SK-N-SH (cell line): ENCODE data around the gene DECR2. TPM values are rescaled to one million over a fixed set of nuclear protein-coding genes. Genes with fewer than 3 reads are reported as not detected.

Experiments
- CTCF ChIA-PET: fragments of 300-600, 350-600 bp; formaldehyde crosslinking; extraction: SDS; loops from one replicate; lab custom pipeline; 2021; lab: Yijun Ruan, JAX
- POLR2A ChIA-PET: fragments of 350-600 bp; sonication (Branson Sonifier 250); formaldehyde crosslinking; extraction: SDS; loops from one replicate; lab custom pipeline; 2020; ENCODE audit warnings: antibody characterized with exemption, inconsistent platforms; lab: Yijun Ruan, JAX
- DNase-seq: peaks from one replicate; pipeline ENCODE4 v3.0.0; 2012
- H2AFZ ChIP-seq: fragments of 200-600 bp; sonication (generic); 2 replicates; pipeline ENCODE4 v1.8.1; 2016; ENCODE audit warnings: antibody characterized with exemption, mild to moderate bottlenecking, low read depth
- H3F3A ChIP-seq: fragments of 200-600 bp; sonication (generic); replicated peaks from 2 replicates; pipeline ENCODE3; 2016; ENCODE audit warnings: antibody characterized with exemption, mild to moderate bottlenecking; ENCODE audit not compliant: insufficient read depth
- H3K27ac ChIP-seq, 2 experiments: fragments of 200-500 bp in 1 of 2; fragments of 200-600 bp in 1 of 2; sonication (Bioruptor generic) in 1 of 2; sonication (generic), shearing (Covaris generic) in 1 of 2; 2 replicates each; pipeline versions ENCODE4 v1.5.1 to v1.6.1; 2014 to 2016; ENCODE audit warnings: low read depth in 2 of 2, inconsistent platforms in 1 of 2, low read length in 1 of 2, mild to moderate bottlenecking in 1 of 2, mixed read lengths in 1 of 2
- H3K27me3 ChIP-seq: fragments of 200-600 bp; sonication (generic), shearing (Covaris generic); 2 replicates; pipeline ENCODE4 v1.6.1; 2016; ENCODE audit warnings: mixed run types; ENCODE audit not compliant: insufficient read depth
- H3K36me3 ChIP-seq, 2 experiments: fragments of 200-500 bp in 1 of 2; fragments of 200-600 bp in 1 of 2; sonication (Bioruptor generic) in 1 of 2; sonication (generic) in 1 of 2; replicated peaks in 1 of 2; 2 replicates each; pipeline versions ENCODE3 to v1.5.1; 2014 to 2016; ENCODE audit warnings: low read length in 1 of 2, mild to moderate bottlenecking in 1 of 2; ENCODE audit not compliant: insufficient read depth in 2 of 2, control insufficient read depth in 1 of 2
- H3K4me1 ChIP-seq, 2 experiments: fragments of 200-500 bp in 1 of 2; fragments of 200-600 bp in 1 of 2; sonication (Bioruptor generic) in 1 of 2; sonication (generic), shearing (Covaris generic) in 1 of 2; 2 replicates each; pipeline versions ENCODE4 v1.5.1 to v1.6.1; 2014 to 2016; ENCODE audit warnings: low read depth in 1 of 2, low read length in 1 of 2, mixed run types in 1 of 2; ENCODE audit not compliant: insufficient read depth in 2 of 2, control insufficient read depth in 1 of 2
- H3K4me2 ChIP-seq: fragments of 200-600 bp; sonication (generic), shearing (Covaris generic); 2 replicates; pipeline ENCODE4 v1.6.1; 2017; ENCODE audit warnings: mixed run types
- H3K4me3 ChIP-seq, 2 experiments: fragments of 200-500 bp in 1 of 2; fragments of 200-600 bp in 1 of 2; sonication (Bioruptor generic) in 1 of 2; sonication (generic), shearing (Covaris generic) in 1 of 2; 2 replicates each; pipeline versions ENCODE4 v1.5.1 to v1.8.1; 2014 to 2016; ENCODE audit warnings: low read depth in 2 of 2, inconsistent platforms in 1 of 2, low read length in 1 of 2, mild to moderate bottlenecking in 1 of 2, mixed read lengths in 1 of 2, moderate library complexity in 1 of 2
- H3K79me2 ChIP-seq: fragments of 200-600 bp; sonication (generic); 2 replicates; pipeline ENCODE4 v1.8.1; 2017; ENCODE audit warnings: mild to moderate bottlenecking; ENCODE audit not compliant: insufficient read depth
- H3K9ac ChIP-seq: fragments of 200-600 bp; sonication (generic); 2 replicates; pipeline ENCODE4 v1.6.1; 2017; ENCODE audit warnings: mixed run types
- H3K9me2 ChIP-seq: fragments of 200-600 bp; sonication (generic); 2 replicates; pipeline ENCODE4 v1.6.1; 2017; ENCODE audit warnings: mixed run types
- H3K9me3 ChIP-seq: fragments of 200-600 bp; sonication (generic); 2 replicates; pipeline ENCODE4 v1.6.1; 2017; ENCODE audit warnings: mixed run types, mild to moderate bottlenecking, moderate library complexity
- H4K20me1 ChIP-seq: fragments of 200-600 bp; sonication (generic); 2 replicates; pipeline ENCODE4 v1.6.1; 2017; ENCODE audit warnings: mild to moderate bottlenecking, mixed run types; ENCODE audit not compliant: insufficient read depth
- CTCF ChIP-seq: fragments of 200-600 bp; sonication (generic); IDR thresholded peaks from 2 replicates; pipeline ENCODE4 v1.6.1; 2017; ENCODE audit warnings: antibody characterized with exemption, mild to moderate bottlenecking, moderate library complexity
- ELF1 ChIP-seq: IDR thresholded peaks from 2 replicates; pipeline ENCODE4 v1.4.0; 2012
- EZH2phosphoT487 ChIP-seq: fragments of 200-600 bp; sonication (generic); IDR thresholded peaks from 2 replicates; pipeline ENCODE4 v1.6.1; 2017; ENCODE audit warnings: low read depth, mixed run types, mild to moderate bottlenecking, antibody characterized with exemption, moderate library complexity, borderline replicate concordance
- FOSL2 ChIP-seq: IDR thresholded peaks from 2 replicates; pipeline ENCODE4 v1.4.0; 2012; ENCODE audit warnings: low read depth, mild to moderate bottlenecking, moderate library complexity, borderline replicate concordance
- MAX ChIP-seq: IDR thresholded peaks from 2 replicates; pipeline ENCODE4 v1.4.0; 2012; ENCODE audit warnings: low read depth
- MEF2A ChIP-seq: IDR thresholded peaks from 2 replicates; pipeline ENCODE4 v1.4.0; 2012; ENCODE audit warnings: low read depth, borderline replicate concordance
- PBX3 ChIP-seq: IDR thresholded peaks from 2 replicates; pipeline ENCODE4; 2012
- RAD21 ChIP-seq: IDR thresholded peaks from 2 replicates; pipeline ENCODE4 v1.6.1; 2012; ENCODE audit warnings: mild to moderate bottlenecking, low read length
- RCOR1 ChIP-seq: fragments of 150-350 bp; IDR thresholded peaks from 2 replicates; pipeline ENCODE4 v1.6.1; 2017; ENCODE audit warnings: antibody characterized with exemption, low read length
- REST ChIP-seq: IDR thresholded peaks from 2 replicates; pipeline ENCODE4 v1.6.1; 2012; ENCODE audit warnings: mild to moderate bottlenecking, low read depth, low read length, moderate library complexity
- RFX5 ChIP-seq: IDR thresholded peaks from 2 replicates; pipeline ENCODE4 v1.6.1; 2012; ENCODE audit warnings: mild to moderate bottlenecking, improper control_type of control experiment, low read length
- RXRA ChIP-seq: IDR thresholded peaks from 2 replicates; pipeline ENCODE4 v1.4.0; 2012; ENCODE audit warnings: low read depth, mild to moderate bottlenecking, borderline replicate concordance
- SMC3 ChIP-seq: IDR thresholded peaks from 2 replicates; pipeline ENCODE4 v1.6.1; 2012; ENCODE audit warnings: low read depth, low read length, improper control_type of control experiment
- TAF1 ChIP-seq: IDR thresholded peaks from 2 replicates; pipeline ENCODE4 v1.6.1; 2012; ENCODE audit warnings: low read depth, mild to moderate bottlenecking, low read length, moderate library complexity, borderline replicate concordance
- TCF12 ChIP-seq: IDR thresholded peaks from 2 replicates; pipeline ENCODE4 v1.4.0; 2012
- USF1 ChIP-seq: IDR thresholded peaks from 2 replicates; pipeline ENCODE4 v1.4.0; 2012; ENCODE audit warnings: low read depth, borderline replicate concordance
- USF2 ChIP-seq: fragments of 150-350 bp; IDR thresholded peaks from 2 replicates; pipeline ENCODE4 v1.6.1; 2017; ENCODE audit warnings: antibody characterized with exemption, low read length, low read depth, borderline replicate concordance
- YY1 ChIP-seq: IDR thresholded peaks from 2 replicates; pipeline ENCODE4 v1.4.0; 2012; ENCODE audit warnings: low read depth, mild to moderate bottlenecking
- ZBTB33 ChIP-seq: IDR thresholded peaks from 2 replicates; pipeline ENCODE4 v1.4.0; 2012; ENCODE audit warnings: low read depth, borderline replicate concordance
- WGBS: methylation state at CpG from one replicate; pipeline ENCODE4 v1.1.6; 2017; ENCODE audit warnings: low lambda C conversion rate; 5-methylcytosine and 5-hydroxymethylcytosine counted together
- polyA plus RNA-seq, 3 experiments: library from polyadenylated mRNA; depleted of rRNA; stranded (reverse); fragments of >200 nt; gene quantifications; 2 replicates each; pipeline ENCODE4 v1.2.3, GENCODE V29; 2012

Gene DECR2
- polyA plus RNA-seq, 1 of the 3 experiments (the other 2 are of a cell fraction) = 53.0 TPM

GRCh38 chr16:373020-373598 is 28.6 kb upstream of the DECR2 start:
- no peaks in the 10 kb centered on the region; the same call in 1 of the 2 replicates for H3K79me2 ChIP-seq
- no peak overlapping the region for H3K4me2 ChIP-seq
- H2AFZ ChIP-seq = no peak overlapping the region
- TF ChIP-seq TAF1 (no peak), YY1 (no peak), FOSL2 (no peak), RAD21 (no peak), MAX (no peak), RXRA (no peak), CTCF (no peak), ELF1 (no peak), EZH2phosphoT487 (no peak), USF1 (no peak), RFX5 (no peak), REST (no peak), RCOR1 (no peak), ZBTB33 (no peak), TCF12 (no peak), SMC3 (no peak), PBX3 (no peak), USF2 (no peak), MEF2A (no peak)
- H3K27me3 ChIP-seq = no peaks in the 10 kb centered on the region
- H3F3A ChIP-seq = peaks cover 5% of the 10 kb centered on the region
- no peak overlapping the region for H3K27ac ChIP-seq
- ChIA-PET CTCF (no interaction called here), POLR2A (no interaction called here)
- H4K20me1 ChIP-seq = no peaks in the 10 kb centered on the region
- no peak overlapping the region for H3K4me3 ChIP-seq
- DNase-seq = no peak
- WGBS = 100% methylated on average over 3 of the region's 5 CpGs
- peaks cover 2 to 65% of the 10 kb centered on the region in 2 experiments for H3K36me3 ChIP-seq
- H3K9me2 ChIP-seq = no peaks in the 10 kb centered on the region
- no peaks in the 10 kb centered on the region for H3K9me3 ChIP-seq
- no peak overlapping the region for H3K9ac ChIP-seq
- peaks cover 8 to 20% of the 10 kb centered on the region in 2 experiments; a peak in 2 of 4 replicates for H3K4me1 ChIP-seq
